Measurements from ENCODE around the gene OSBPL6. TPM values are rescaled to one million over a fixed set of nuclear protein-coding genes. Genes with fewer than 3 reads are reported as not detected.

OSBPL6 gene
- total RNA-seq, 1 experiment from 2014 or later: 11.6 TPM

GRCh38 chr2:178298785-178299212 is 104.5 kb downstream of the OSBPL6 start (continued):
- no peak for TF ChIP-seq EGR1 (IDR thresholded peaks at IDR 0.05; ENCODE audit: low read depth)

GRCh38 chr2:178301649-178302238 is 107.4 kb downstream of the OSBPL6 start:
- no peak overlapping the region for H3K4me3 ChIP-seq (replicated peaks in 1 of 2; ENCODE audit: low read depth in 1 of 2, low read length in 2 of 2)
- H3K4me1 ChIP-seq (ENCODE audit: control insufficient read depth in 1 of 2, insufficient read depth in 2 of 2, low read length in 2 of 2): peaks cover 6 to 12% of the 10 kb centered on the region in 2 experiments
- intact Hi-C loops (cut with micrococcal nuclease): no loop called here
- H3K36me3 ChIP-seq (ENCODE audit: control insufficient read depth in 1 of 2, insufficient read depth in 2 of 2, low read length in 2 of 2): no peaks in the 10 kb centered on the region
- no peak for DNase-seq (ENCODE audit: low read depth, low spot score)
- no peaks in the 10 kb centered on the region for H3K9me3 ChIP-seq (ENCODE audit: control insufficient read depth in 1 of 2, insufficient read depth in 1 of 2, low read depth in 1 of 2, low read length in 2 of 2)
- ChIA-PET RAD21 (ENCODE audit: low non-redundant PET in 1 of 2, low total read pairs in 2 of 2, uncharacterized antibody in 2 of 2, unreplicated experiment in 2 of 2) (no interaction called here), CTCF (no interaction called here), POLR2A (no interaction called here)
- H3K27ac ChIP-seq (ENCODE audit: low read depth, low read length): no peak overlapping the region
- H3K9me2 ChIP-seq (ENCODE audit: insufficient read depth): no peaks in the 10 kb centered on the region
- TF ChIP-seq EZH2 (IDR thresholded peaks at IDR 0.05) (no peak), RAD21 (IDR thresholded peaks at IDR 0.05; ENCODE audit: low read depth) (no peak), TCF7L2 (IDR thresholded peaks at IDR 0.05; ENCODE audit: borderline replicate concordance, extremely low read depth, insufficient read depth, insufficient read length) (no peak), CEBPB (IDR thresholded peaks at IDR 0.05; ENCODE audit: low read depth) (no peak), ELF1 (IDR thresholded peaks at IDR 0.05; ENCODE audit: borderline replicate concordance, low read depth) (no peak), SRF (IDR thresholded peaks at IDR 0.05; ENCODE audit: low read depth) (no peak), SIN3A (IDR thresholded peaks at IDR 0.05; ENCODE audit: low read depth) (no peak)
- H3K27me3 ChIP-seq (ENCODE audit: insufficient read depth, low read length): no peaks in the 10 kb centered on the region
- no peak overlapping the region for H3K4me2 ChIP-seq (ENCODE audit: low read length)
- no TSS peak for BruUV-seq (replicated peaks)
- H3K9ac ChIP-seq (ENCODE audit: low read length): no peak overlapping the region
- no peak for ATAC-seq
- no peak overlapping the region for H2AFZ ChIP-seq (ENCODE audit: low read depth, low read length, poor library complexity, severe bottlenecking)
- no peaks in the 10 kb centered on the region for H3K79me2 ChIP-seq (ENCODE audit: insufficient read depth, low read length)
- H4K20me1 ChIP-seq (ENCODE audit: insufficient read depth): no peaks in the 10 kb centered on the region

GRCh38 chr2:178304333-178304732 is 110.0 kb downstream of the OSBPL6 start:
- DNase-seq (ENCODE audit: low read depth, low spot score): no peak
- H2AFZ ChIP-seq (ENCODE audit: low read depth, low read length, poor library complexity, severe bottlenecking): no peak overlapping the region
- CTCF ChIA-PET: no interaction called here
- no peaks in the 10 kb centered on the region for H4K20me1 ChIP-seq (ENCODE audit: insufficient read depth)
- intact Hi-C loops (cut with micrococcal nuclease): no loop called here
- H3K9me3 ChIP-seq (ENCODE audit: control insufficient read depth in 1 of 2, insufficient read depth in 1 of 2, low read depth in 1 of 2, low read length in 2 of 2): no peaks in the 10 kb centered on the region
- ATAC-seq: no peak
- no peaks in the 10 kb centered on the region for H3K27me3 ChIP-seq (ENCODE audit: insufficient read depth, low read length)
- H3K4me3 ChIP-seq (replicated peaks in 1 of 2; ENCODE audit: low read depth in 1 of 2, low read length in 2 of 2): no peak overlapping the region
- no peaks in the 10 kb centered on the region for H3K79me2 ChIP-seq (ENCODE audit: insufficient read depth, low read length)
- H3K36me3 ChIP-seq (ENCODE audit: control insufficient read depth in 1 of 2, insufficient read depth in 2 of 2, low read length in 2 of 2): no peaks in the 10 kb centered on the region
- no peaks in the 10 kb centered on the region for H3K9me2 ChIP-seq (ENCODE audit: insufficient read depth)
- RAD21 ChIA-PET (ENCODE audit: low non-redundant PET in 1 of 2, low total read pairs in 2 of 2, uncharacterized antibody in 2 of 2, unreplicated experiment in 2 of 2): no interaction called here
- no peak overlapping the region for H3K9ac ChIP-seq (ENCODE audit: low read length)
- H3K4me2 ChIP-seq (ENCODE audit: low read length): no peak overlapping the region
- no peak overlapping the region for H3K27ac ChIP-seq (ENCODE audit: low read depth, low read length)
- POLR2A ChIA-PET: no interaction called here
- no TSS peak for BruUV-seq (replicated peaks)
- no peaks in the 10 kb centered on the region for H3K4me1 ChIP-seq (ENCODE audit: control insufficient read depth in 1 of 2, insufficient read depth in 2 of 2, low read length in 2 of 2)
- TF ChIP-seq EZH2 (IDR thresholded peaks at IDR 0.05) (no peak), CTCF (IDR thresholded peaks at IDR 0.05 in 2 of 3, conservative IDR thresholded peaks at IDR 0.05 in 1 of 3; ENCODE audit: borderline replicate concordance in 1 of 3, insufficient read depth in 1 of 3, low read depth in 2 of 3, low read length in 2 of 3) (no peak), ELF1 (IDR thresholded peaks at IDR 0.05; ENCODE audit: borderline replicate concordance, low read depth) (no peak), POLR2A (IDR thresholded peaks at IDR 0.05; ENCODE audit: borderline replicate concordance, extremely low read depth, insufficient read depth, insufficient read length) (no peak), EGR1 (IDR thresholded peaks at IDR 0.05; ENCODE audit: low read depth) (no peak), ZBTB33 (IDR thresholded peaks at IDR 0.05; ENCODE audit: extremely low read depth, insufficient replicate concordance, low read length) (no peak)

Measured in HCT116 (cell line).